GM18907 (cell line): ENCODE measurements around the gene TSPAN9.

ENCODE experiments used
- ATAC-seq: cut with Tn5 transposase; IDR thresholded peaks from one replicate; pipeline ENCODE4 v1.9.1; 2021; ENCODE audit warnings: mild to moderate bottlenecking, moderate library complexity; ENCODE audit not compliant: unreplicated experiment

The TSPAN9 gene

DNA sequence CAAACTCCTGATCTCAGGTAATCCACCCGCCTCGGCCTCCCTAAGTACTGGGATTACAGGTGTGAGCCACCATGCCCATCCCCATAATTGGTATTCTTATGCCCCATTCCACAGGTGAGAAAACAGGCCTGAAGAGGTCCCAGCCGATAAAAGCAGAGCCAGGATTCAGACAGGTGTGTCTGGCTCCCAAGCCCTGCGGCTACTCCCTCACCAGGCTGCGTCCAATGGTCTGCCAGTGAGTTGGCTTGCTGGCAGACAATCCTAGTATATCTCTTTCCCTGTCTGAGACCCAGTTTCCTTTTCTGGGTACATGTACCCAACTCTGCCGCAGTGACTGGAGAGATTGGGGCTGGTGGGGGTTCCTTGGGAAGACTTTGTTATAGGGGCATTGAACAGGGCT, 1.9 kb upstream of the TSPAN9 start:
- no peak for ATAC-seq

DNA sequence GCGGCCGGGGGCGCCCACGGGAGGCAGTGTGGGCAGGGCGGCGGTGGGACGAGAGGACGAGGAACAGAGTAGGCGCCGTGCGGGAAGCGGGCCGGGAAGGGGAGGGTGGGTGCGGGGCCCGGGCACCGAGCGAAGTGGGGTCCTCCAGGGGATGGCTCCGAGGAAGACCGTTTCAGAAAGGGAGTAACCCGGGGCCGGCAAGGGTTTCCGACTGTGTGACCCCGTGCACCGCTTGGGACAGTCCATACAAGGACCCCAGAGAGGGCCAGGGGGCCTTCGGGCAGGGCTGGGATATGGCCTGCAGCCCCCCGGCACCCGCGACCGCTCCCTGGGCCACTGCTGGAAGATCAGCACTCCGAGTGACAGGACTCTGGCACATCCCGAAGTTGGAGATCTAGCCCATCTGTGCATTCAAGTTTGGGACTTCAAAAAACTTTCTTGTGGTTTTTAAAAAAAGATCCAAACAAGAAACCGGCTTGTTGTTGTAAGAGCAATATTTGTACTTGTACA, 448 bp downstream of the TSPAN9 start:
- no peak for ATAC-seq

DNA sequence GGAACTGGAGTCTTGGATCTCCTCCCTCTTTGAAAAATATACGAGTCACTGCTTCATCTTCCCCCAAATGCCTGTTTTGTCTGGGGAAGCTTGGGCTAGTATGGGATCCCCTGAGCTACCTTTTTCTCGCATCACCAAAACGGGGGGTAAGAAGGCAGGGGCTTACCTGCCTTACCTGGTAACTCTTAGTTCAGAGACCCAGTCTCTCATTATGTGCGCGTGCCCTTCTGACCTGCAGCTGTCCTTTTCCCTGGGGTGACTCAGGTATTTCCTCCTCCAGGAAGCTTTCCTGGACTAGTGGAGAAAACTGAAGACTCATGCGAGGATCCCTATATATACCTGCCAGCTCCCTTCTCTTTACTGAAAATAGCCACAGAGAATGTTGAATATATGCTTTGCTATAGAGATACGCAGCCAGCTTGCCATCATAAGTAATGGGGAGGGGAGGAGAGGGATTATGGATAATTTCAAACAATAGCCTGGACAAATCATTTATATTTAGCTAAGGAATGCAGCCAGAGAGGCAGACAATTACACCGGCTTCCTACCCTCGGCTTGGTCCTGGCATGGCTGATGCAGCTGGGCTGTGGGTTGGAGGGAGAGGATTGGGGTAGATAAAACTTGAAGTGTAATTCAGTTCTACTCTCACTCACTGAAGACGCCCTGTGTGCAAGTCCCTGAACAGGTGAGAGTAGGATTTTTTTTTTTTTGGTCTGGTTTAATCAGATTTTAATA, 1.1 kb downstream of the TSPAN9 start:
- no peak for ATAC-seq

DNA sequence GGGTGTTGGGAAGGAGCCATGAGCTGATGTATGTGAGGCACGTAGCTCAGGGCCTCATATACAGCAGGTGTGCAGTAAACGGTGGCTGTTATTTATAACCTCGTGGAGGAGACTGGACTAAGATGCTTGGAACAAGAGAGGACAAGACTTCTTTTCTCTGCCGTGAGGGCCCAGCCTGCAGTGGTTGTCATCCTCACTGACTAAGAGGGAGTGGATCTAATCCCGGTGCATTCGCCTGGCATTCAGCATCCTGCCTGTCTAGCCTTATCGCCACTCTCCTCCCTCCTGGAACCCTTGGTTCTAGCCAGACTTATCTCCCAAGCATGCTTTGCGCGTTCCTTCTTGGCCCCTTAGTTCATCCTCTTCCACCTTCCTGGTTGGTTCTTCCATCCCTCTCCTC, 3.9 kb downstream of the TSPAN9 start:
- no peak for ATAC-seq

DNA sequence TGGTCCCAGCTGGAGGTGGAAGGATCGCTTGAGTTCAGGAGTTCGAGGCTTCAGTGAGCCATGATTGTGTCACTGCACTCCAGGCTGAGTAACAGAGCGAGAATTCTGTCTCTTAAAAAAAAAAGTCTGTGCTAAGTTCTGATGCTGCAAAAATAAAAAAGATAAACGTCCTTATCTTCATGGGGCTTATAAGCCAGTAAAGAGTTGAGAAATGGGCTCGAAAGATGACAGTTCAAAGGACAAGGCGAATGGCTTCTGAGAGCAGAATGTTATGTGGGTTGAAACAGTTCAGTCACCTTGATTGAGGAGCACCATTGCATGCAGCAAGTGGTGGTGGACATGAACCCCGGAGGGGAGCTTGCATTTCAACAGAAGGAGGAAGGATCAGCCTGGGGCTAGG, 4.7 kb downstream of the TSPAN9 start:
- ATAC-seq = no peak

DNA sequence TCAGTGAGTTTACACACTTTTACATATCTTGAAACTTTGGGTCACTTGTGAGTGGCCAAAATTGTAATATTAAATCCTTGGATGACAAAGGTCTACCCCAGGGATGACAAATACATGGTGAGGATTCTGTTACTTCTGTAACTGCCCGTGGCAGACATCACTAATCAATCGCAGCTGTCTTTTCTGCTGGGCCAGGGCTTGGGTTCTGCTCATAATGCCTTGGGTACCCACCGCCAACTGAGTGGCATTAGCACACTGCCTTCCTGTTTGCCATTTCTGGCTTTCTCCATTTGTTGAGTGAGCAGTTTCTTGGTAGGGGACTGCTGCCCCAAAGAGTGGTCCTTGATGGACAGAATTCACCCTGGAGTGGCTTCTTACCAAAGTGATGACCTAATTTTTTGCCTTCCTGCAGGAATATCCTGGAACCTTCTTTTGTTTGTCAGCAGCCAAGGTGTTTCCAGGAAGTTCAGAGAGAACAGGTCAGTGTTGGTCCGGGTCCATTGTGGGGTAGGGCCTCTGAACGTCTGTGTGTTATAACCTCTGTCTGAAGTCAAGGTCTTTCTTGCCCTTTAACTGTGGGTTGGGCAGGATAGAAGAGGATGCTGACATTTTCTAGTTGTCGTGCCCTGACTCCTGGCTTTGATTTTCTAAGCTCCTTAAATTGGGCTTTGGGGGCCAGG, 6.2 kb downstream of the TSPAN9 start:
- ATAC-seq = no peak

DNA sequence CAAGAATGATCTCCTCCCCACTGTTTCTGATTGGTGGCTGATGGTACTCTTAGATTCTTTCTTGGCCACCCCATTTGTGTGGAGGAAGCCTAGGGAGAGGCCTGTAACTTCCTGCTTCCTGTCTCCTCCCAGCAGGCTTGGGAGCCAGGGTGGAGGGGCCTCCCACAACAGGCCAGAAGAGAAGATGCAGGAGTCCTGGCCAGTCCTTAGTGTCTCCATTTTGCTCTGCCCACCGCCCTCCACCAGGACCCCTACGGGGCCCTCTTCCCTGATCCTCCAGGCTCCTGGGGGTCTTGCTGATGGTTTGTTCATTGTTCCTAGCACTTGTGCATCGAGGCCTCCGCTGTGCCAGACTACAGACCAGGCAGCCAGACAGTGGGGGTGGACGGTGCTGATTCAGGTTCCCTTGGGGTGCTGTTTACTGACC, 6.8 kb downstream of the TSPAN9 start:
- no peak for ATAC-seq

DNA sequence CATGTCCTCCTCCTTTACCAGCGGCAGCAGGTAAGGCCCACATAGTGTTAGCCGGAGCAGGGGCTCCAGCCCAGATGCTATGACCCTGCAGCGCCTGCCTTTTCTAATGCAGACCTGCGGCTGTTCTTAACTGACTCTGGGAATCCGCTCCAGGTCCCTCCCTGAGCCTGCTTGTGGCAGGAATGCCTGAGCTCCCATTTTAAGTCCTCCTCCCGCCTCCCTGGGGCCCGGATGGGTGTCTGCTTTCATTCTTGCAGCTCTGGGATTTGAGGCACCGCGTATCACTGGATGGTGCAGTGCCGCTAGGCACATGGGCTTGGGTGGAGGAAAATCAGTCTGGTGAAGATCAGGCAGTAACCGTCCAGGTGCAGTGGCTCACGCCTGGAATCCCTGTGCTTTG, 7.6 kb downstream of the TSPAN9 start:
- no peak for ATAC-seq

DNA sequence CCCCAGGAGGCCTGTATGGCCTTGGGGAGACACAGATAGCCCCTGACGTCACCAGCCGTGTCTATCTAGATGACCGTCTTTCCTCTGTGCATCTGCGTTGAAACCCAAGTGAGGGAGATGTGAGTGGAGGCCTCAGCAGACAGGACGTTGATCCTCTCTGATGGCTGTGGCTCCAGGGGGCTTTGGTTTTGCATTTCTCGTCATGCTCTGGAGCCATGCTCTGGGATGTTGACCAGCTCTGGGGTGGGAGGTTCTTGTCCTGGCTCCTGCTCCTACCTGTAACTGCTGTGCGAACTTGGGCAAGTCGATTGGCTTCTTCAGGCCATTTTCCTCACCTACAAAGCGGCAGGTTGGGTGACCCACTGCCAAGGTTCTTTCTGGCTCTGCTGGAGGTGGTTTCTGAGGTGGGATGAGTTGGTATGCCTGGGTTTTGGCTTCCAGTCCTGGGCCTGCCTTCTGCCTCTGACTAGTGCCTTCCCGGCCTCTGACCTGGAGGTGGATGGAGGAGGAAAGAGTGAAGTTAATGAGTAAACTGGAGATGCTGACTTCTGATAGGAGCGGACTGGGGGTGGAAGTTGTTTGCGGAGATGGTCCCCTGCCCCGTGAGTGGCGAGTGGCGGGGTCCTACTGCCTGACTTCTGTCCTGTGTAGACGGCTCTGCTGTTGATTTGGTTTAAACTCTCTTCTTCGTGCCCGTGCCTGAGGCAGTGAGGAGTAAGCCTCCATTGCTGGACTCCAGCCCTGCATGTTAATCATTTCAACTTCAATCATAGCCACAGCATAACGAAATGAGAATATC, 8.4 kb downstream of the TSPAN9 start:
- no peak for ATAC-seq

DNA sequence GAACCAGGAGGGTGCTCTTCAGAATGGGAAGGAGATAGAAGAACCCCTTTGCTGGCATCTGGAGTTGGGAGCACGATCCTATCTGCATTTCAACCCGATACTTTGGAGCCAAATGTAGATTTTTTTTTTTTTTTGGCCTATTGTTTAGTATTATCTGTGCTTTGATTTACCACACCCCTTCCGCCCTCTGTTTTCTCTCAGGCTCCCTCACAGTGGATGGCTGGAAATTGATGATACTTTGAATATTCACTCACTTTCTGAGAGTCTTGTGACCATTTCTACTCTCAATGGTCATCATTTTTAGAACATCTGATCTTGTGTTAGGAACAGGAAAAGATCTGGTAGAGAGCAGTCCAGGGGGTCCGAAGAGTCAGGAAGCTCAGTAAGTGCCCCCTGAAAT, 9.0 kb downstream of the TSPAN9 start:
- ATAC-seq = no peak

DNA sequence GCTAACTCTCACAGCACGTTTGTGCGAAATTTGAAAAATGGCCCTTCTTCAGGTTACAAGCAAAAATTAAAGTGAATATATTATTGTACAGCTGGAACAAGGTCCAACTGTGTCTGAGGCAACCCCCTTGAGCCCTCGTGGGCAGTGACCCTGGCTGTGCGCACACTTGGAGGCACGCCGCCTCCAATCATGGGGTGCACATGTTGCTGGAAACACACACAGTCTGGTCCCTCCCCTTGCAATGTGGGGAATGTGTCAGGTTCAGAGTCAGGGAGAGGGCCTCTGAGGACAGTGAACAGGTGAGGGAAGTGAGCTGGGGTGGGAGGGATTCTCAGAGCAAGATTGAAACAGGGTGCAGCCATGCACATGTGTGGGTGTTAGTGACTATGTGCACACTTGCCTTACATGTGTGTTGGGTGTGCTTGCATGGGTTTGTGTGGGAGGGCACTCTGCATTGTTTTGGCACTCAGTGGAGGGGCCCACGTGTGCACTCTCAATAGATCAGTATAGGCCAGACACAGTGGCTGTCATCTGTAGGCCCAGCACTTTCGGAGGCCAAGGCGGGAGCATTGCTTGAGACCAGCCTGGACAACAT, 9.6 kb downstream of the TSPAN9 start:
- no peak for ATAC-seq

DNA sequence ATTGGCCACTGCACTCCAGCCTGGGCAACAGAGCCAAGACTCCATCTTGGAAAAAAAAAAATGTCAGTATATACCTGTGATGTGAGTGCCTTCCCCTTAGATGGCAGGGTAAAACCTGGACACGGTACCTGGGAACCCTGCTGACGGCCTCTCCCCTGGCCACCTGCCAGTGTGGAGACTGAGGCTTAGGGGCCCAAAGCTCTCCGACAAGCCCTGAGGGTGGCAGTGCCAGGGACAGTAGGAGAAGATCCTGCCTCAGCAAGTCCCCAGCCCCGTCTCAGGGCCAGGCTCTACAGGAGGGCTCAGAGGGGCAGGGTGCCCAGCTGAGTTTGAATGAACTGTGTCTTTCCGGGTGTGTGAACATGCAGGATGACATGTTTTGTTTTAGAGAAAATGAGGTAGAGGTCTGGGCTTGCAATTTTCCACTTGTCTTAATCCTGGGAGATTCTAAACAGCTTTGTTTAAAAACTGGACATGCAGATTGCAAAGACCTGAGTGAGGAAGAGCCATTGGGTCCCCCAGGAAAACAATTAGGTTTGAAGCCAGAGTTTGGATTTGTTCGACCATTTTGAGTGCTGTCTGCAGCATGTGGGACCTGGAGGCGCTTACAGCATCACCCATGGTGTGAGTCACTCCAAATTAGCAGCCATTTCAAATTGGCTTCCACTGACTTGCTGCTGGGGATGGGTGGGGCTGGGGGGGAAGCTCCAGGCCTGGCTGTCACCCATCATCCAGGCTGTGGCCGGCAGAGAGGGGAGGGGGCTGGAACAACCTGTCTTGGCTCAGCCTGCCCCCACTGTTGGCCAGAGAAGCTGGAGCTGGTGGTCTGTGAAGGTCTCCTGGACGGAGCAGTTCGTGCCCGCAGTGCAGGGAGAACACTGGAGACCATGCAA, 10.8 kb downstream of the TSPAN9 start:
- no peak for ATAC-seq

DNA sequence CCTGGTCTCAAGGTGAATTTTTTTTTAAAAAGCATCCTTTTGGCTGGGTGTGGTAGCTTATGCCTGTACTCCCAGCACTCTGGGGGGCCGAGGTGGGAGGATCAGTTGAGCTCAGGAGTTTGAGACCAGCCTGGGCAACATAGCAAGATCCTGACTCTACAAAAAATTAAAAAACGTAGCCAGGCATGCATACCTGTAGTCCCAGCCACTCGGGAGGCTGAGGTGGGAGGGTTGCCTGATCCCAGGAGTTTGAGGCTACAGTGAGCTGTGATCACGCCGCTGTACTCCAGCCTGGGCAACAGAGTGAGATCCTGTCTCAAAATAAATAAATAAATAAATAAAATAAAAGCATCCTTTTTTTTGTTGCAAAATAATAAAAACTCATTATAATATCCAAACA, 12.4 kb downstream of the TSPAN9 start:
- ATAC-seq = no peak

DNA sequence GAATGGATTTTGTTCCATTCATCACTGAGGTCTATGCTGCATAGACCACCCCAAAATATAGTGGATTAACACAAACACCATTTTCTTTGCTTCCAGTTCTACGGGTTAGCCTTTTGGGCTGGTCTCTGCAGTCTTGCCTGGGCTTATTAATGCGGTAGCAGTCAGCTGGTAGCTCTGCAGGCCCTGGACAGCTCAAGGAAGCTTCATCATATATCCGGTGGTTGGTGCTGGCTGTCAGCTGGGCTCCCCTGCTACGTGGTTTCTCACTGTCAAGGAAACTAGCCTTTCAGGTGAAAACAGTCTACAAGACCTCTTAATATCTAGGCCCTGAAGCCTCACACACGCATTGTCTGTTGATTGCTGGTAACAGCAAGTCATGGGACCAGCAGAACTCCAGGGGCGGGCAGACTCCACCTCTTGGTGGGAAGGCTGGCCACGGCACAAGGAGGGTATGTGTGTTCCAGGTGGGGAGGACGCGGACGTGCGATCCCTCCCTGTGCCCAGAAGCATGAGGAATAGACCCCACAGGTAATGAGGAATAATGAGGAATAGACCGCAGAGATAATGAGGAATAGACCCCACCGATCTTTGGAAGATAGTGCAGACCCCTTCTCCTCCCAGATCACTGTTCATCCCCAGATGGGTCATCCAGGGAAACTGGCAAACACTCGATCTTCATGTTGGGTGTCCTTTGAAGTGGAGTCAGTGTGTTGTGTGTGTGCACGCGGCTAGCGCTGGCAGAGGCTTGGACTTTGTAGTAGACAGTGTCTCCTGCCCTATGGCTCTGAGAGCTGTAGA, 13.3 kb downstream of the TSPAN9 start:
- no peak for ATAC-seq

DNA sequence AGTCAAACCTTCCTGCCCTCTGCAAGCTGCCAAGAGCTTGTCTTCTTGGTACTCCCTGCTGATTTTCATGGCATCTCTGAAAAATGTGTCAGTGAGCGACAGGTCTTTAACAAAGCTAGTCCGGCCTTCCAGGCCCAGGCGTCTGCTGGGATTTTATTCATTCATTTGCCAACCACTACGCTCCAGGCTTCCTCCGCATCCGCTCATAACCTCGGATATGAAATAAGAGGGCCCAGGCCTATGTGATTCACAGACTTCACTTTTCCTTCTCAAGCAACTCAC, 13.8 kb downstream of the TSPAN9 start:
- no peak for ATAC-seq

DNA sequence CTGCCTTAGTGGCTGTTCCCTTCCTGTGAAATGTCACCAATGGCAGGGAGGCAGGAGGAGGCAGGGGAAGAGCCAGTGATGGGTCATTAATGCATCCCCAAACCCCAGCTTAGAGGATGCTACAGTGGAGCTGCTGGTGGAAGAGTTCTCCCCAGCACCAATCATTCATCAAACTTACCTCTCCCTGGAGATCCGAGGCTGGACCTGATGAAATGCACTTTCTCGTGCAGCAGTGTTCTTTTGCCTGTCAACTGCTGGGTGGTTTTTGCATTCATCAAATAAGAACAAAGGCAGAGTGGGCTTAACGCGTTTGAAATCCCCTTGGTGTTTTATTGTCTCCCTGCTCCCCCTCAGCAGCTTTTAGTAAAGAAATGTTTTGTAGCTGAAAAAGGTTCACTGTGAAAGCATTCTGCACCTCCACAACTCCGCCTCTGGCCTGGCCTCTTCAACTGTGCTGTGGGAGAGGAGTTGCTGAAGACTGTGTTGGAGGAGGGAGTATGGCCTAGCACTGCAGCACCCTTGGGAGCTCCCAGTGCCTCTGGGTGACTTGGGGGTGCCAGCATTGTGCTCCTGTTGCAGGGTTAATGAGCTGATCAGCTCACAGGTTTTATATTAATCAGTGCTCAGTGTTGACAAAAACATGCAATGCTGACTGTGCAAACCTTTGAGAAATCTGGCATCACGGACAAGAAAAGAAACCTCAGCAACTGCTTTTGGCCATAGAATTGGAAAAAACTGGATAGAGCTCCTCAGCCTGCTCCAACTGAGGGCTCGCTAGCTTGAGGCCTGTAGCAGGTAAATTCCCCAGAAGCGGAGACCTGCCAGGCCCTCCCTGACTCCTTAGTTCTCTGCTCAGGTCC, 14.4 kb downstream of the TSPAN9 start:
- no peak for ATAC-seq

DNA sequence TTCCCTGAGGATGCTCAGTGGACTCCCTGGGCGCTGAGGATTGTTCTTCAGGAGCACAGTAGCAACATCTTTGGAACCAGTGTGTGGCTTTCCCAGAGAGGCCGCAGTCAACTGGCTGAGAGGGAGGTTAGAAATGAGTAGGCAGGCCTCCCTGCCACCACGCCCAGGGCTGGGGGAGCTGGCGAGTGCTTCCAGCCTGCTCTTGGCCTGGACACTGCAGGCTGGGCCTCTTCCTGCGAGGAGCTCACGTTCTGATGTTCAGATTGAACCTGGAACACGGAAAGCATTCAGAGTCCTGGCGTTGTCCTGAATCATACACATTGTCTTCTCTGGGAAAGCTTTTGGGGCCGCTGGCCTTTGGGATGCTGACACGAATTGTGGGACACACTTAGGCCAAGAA, 15.6 kb downstream of the TSPAN9 start:
- no peak for ATAC-seq

DNA sequence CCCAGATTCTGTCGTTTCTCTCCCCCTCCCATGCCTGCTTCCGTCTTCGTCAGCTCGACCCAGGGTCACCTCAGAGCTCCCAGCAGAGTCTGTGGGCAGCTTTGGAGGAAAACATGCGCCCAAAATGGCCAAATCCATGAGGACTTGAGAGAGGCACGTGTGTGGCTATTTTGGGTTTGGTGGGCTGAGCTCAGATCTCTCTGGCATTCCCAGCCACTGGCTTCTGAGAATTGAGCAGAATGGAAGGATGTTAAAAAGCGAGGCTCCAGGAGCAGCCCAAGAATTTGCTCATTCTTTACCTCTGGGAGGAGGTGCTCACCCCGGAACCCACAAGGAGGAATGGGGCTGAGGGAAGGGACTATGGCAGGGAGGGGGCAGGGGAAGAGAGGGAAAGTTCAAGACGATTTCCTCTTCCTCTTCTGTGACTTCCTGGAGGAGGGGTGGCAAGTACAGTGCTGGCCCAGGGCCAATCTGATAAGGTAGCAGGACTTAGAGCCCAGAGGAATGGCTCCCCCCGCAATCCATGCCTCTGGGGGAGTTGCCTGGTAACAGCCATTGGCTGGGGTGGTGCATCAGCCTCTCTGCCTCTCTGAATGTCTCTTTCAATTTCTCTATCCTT, 20.1 kb downstream of the TSPAN9 start:
- no peak for ATAC-seq
